Mesothelial cell of epicardium (in vitro differentiated cells): ENCODE results near the gene PRR7. TPM values are rescaled to one million over a fixed set of nuclear protein-coding genes. Genes with fewer than 3 reads are reported as not detected.

ENCODE experiments used
- DNase-seq, 2 experiments: peaks; one replicate each; pipeline ENCODE4 v3.0.0; 2021; ENCODE audit warnings: low spot score in 2 of 2; ENCODE audit not compliant: unreplicated experiment in 2 of 2
- H3K27ac Mint-ChIP-seq: 2 replicates; pipeline ENCODE4 v1.8.0; 2021; ENCODE audit warnings: mixed read lengths
- H3K27me3 Mint-ChIP-seq: 2 replicates; pipeline ENCODE4 v1.8.0; 2021; ENCODE audit warnings: low read depth, mixed read lengths
- H3K36me3 Mint-ChIP-seq: 2 replicates; pipeline ENCODE4 v1.8.0; 2021; ENCODE audit warnings: mixed read lengths
- H3K4me1 Mint-ChIP-seq: 2 replicates; pipeline ENCODE4 v1.8.0; 2021; ENCODE audit warnings: mixed read lengths
- H3K4me3 Mint-ChIP-seq: 2 replicates; pipeline ENCODE4 v1.8.0; 2021; ENCODE audit warnings: mild to moderate bottlenecking, moderate library complexity, mixed read lengths
- H3K9me3 Mint-ChIP-seq: 2 replicates; pipeline ENCODE4 v1.8.0; 2021; ENCODE audit warnings: mixed read lengths
- total RNA-seq: library from RNA; stranded (reverse); gene quantifications from 3 replicates; pipeline ENCODE4 v1.2.1, GENCODE V29; 2021
- TF ChIP-seq, protein P1 (sequence below): fragments of 200-600 bp; sonication (generic); IDR thresholded peaks from one replicate; pipeline ENCODE4 v1.5.0; 2021; ENCODE audit warnings: antibody characterized with exemption; ENCODE audit not compliant: unreplicated experiment

The PRR7 gene
- total RNA-seq, 1 donor from 2014 or later: 5.9 TPM

DNA sequence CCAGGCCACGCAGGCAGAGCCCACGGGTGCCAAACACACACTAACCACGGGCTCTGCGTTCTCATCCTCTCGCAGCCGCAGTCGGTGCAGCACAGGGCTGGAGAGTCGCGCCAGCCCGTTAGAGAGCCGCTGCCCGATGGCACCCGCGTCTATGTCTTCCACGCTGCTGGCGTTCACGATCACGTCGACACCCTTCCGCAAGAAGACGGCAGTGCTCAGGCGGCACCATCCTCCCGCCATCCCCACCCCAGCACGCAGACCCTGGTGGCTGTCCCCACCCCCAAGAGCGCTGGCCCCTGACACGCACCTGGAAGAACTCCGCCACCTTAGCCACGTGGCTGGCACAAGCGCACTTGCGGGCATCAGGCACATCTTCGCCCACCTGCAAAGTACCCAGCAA lies 20.8 kb downstream of the PRR7 start:
- DNase-seq: no peak
- Mint-ChIP-seq H3K9me3 (peaks cover 10% of the 10 kb centered on the region), H3K27me3 (no peaks in the 10 kb centered on the region), H3K27ac (no peak overlapping the region), H3K36me3 (peaks cover 43% of the 10 kb centered on the region), H3K4me1 (peaks cover 39% of the 10 kb centered on the region), H3K4me3 (no peak overlapping the region)
- TF ChIP-seq, protein P1, sequence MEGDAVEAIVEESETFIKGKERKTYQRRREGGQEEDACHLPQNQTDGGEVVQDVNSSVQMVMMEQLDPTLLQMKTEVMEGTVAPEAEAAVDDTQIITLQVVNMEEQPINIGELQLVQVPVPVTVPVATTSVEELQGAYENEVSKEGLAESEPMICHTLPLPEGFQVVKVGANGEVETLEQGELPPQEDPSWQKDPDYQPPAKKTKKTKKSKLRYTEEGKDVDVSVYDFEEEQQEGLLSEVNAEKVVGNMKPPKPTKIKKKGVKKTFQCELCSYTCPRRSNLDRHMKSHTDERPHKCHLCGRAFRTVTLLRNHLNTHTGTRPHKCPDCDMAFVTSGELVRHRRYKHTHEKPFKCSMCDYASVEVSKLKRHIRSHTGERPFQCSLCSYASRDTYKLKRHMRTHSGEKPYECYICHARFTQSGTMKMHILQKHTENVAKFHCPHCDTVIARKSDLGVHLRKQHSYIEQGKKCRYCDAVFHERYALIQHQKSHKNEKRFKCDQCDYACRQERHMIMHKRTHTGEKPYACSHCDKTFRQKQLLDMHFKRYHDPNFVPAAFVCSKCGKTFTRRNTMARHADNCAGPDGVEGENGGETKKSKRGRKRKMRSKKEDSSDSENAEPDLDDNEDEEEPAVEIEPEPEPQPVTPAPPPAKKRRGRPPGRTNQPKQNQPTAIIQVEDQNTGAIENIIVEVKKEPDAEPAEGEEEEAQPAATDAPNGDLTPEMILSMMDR: no peak

DNA sequence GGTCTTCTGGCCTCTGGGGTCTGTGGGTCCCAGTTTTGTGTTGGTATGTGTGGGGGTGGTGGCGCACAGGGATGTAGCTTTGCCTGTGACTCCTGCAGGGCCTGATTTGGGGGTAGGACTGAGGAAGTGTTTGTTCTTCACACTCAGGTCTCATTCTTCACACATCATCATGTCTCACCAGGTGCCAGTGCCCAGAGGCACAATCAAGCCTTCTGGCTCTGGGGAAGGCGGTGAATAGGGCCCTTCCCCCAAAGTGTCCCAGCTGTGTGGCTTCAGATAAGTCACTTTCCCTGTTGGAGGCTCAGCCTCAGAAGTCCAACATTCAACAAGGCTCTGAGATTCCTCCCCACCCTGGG lies 21.7 kb downstream of the PRR7 start:
- no peaks in the 10 kb centered on the region for H3K27me3 Mint-ChIP-seq
- TF ChIP-seq, protein P1: no peak
- peaks cover 39% of the 10 kb centered on the region for H3K4me1 Mint-ChIP-seq
- peak overlapping the region; percentile 83 for H3K27ac Mint-ChIP-seq
- H3K4me3 Mint-ChIP-seq: no peak overlapping the region
- peaks cover 38% of the 10 kb centered on the region for H3K36me3 Mint-ChIP-seq
- DNase-seq: no peak
- H3K9me3 Mint-ChIP-seq: peaks cover 10% of the 10 kb centered on the region

DNA sequence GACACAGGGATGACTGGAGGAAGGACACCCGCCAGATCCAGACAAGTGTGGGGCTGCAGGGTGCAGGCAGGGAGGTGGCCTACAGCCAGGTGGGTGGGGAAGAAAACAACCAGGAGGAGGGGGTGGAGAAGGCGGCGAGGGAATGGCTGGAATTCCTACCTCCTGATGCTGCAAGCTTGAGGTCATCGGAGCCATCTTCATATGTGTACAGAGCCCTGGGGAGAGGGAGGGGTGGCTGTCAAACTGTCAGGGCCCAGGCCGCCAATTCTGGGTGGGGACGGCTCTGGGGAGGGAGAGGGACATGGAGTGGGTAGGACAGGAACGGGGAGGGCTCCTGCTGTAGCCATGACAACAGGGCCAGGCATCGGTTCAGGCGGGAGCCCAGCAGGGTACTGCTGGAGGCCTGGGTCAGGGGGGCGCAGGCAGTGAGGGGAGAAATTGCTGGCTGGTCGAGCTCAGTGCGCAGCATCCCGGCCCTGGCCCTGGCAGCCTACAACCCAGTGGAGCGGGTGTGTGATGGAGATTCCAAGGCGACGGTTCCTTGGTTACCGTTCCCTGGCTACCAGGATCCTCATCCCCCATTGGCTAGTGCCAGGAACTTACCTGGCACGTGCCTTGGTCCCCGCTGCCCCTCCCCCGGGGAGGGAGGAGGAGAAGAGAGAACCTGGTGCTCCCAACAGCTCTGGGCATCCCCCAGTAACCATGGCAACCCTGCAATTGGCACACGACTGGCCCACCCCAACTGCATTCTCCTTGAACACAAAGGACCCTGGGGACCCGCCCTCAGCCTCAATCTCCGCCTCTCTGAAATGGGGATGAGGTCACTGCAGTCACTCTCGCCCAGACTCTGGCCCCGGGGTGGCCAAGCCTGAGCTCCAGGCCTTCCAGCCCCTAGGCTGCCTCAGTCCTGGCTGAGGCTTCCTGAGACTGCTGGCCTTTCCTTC lies 22.3 kb downstream of the PRR7 start:
- TF ChIP-seq, protein P1: no peak
- peaks cover 41% of the 10 kb centered on the region for H3K4me1 Mint-ChIP-seq
- peaks cover 10% of the 10 kb centered on the region for H3K9me3 Mint-ChIP-seq
- no peak overlapping the region for H3K4me3 Mint-ChIP-seq
- DNase-seq: no peak
- peaks cover 33% of the 10 kb centered on the region for H3K36me3 Mint-ChIP-seq
- H3K27ac Mint-ChIP-seq: peak overlapping the region; percentile 83
- no peaks in the 10 kb centered on the region for H3K27me3 Mint-ChIP-seq

DNA sequence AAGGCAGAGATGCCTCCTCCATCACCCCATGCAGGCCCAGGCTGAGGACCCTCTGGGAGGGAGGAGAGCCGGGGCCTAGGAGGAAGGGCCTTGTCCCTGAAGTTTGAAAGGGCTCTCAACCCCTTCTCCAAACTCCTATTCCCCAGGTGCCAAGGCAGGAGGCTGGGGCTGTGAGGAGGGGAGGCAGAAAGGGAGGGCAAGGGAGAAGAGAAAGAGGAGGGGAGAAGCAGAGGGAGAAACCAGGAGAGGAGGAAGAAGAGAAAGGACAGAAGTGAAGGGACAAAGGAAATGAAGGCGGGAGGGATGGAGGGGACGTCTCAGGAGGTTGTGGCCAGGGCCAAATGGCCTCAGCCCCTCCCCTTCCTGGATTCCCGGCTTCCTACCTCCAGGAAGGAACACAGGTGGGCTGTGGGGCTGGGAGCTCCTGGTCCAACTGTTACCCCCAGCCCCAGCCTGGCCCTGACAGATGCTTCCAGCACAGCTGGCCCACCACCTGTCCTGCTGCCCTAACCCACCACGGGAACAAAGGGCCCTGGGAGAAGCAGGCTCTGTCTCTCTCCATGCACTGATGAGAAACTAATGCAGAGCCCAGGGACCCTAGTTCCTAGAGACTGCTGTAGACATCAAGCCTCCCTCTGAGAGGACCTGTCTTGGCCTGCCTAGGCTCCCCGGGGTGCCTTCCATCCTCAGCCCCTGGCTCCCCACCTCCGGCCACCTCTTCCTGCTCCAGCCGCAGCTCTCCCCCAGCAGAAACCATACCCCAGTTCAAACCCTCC lies 23.3 kb downstream of the PRR7 start:
- Mint-ChIP-seq H3K27ac (peak overlapping the region; percentile 85), H3K36me3 (peaks cover 31% of the 10 kb centered on the region), H3K4me1 (peaks cover 48% of the 10 kb centered on the region), H3K4me3 (peak overlapping the region; percentile 55), H3K27me3 (no peaks in the 10 kb centered on the region), H3K9me3 (peaks cover 10% of the 10 kb centered on the region)
- TF ChIP-seq, protein P1: no peak
- no peak for DNase-seq

DNA sequence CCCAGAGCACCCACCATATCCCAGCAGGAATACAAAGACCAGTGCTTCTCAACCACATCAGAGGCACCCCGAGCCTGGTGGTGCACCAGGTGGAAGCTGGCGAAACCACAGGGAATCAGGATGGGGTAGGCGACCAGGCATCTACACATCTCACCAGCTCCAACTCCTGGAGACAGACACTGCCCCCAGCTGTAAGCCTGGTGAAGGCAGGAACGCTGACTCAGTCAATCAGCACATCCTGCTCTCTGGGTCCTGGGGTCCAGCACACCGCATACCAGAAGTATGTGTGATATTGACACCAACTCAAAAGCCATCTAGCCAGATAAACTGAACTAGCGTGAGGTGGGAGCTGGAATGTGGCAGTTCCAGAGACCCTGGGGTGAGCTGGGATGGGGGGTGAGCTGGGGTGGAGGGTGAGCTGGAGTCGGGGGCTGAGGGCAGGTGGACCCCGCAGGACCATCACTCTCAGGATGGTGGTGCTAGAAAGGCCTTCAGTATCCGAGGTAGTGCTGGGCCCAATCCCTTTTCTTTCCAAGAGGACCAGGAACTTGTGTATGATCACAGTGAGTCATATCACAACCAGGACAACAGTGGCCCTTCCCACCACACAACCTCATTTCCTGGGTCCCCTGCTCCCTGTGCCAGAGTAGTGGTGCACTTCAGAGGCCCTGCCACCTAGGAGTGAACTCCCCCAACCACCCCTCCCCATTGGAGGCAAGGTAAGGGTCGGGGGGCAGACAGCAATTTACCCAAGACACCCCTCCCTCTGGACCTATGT lies 24.3 kb downstream of the PRR7 start:
- H3K4me3 Mint-ChIP-seq: peak overlapping the region; percentile 80
- peaks cover 2% of the 10 kb centered on the region for H3K9me3 Mint-ChIP-seq
- no peak for DNase-seq
- H3K36me3 Mint-ChIP-seq: peaks cover 21% of the 10 kb centered on the region
- TF ChIP-seq, protein P1: no peak
- H3K27me3 Mint-ChIP-seq: no peaks in the 10 kb centered on the region
- peaks cover 55% of the 10 kb centered on the region for H3K4me1 Mint-ChIP-seq
- peak overlapping the region; percentile 85 for H3K27ac Mint-ChIP-seq
